Ishikawa (cell line): Measurements from ENCODE around the gene ARHGAP22.

Experiments
- CEBPB ChIP-seq: IDR thresholded peaks from 2 replicates; pipeline ENCODE4 v1.6.1; 2012
- EGR1 ChIP-seq: IDR thresholded peaks from 2 replicates; pipeline ENCODE4 v1.6.1; 2012
- EP300 ChIP-seq: IDR thresholded peaks from 2 replicates; pipeline ENCODE4 v1.6.1; 2012; ENCODE audit warnings: borderline replicate concordance
- NFIC ChIP-seq: IDR thresholded peaks from 2 replicates; pipeline ENCODE4 v1.6.1; 2012
- RAD21 ChIP-seq: IDR thresholded peaks from 2 replicates; pipeline ENCODE4 v1.6.1; 2012; ENCODE audit warnings: low read depth
- TAF1 ChIP-seq: IDR thresholded peaks from 2 replicates; pipeline ENCODE4 v1.6.1; 2012; ENCODE audit warnings: low read depth, mild to moderate bottlenecking
- TF ChIP-seq, protein P1 (sequence below): IDR thresholded peaks from 2 replicates; pipeline ENCODE4 v1.6.1; 2012
- TF ChIP-seq, protein P2 (sequence below): IDR thresholded peaks from 2 replicates; pipeline ENCODE4 v1.6.1; 2012; ENCODE audit warnings: low read depth, mild to moderate bottlenecking
- TF ChIP-seq, protein P3 (sequence below): IDR thresholded peaks from 2 replicates; pipeline ENCODE4 v1.6.1; 2012

DNA sequence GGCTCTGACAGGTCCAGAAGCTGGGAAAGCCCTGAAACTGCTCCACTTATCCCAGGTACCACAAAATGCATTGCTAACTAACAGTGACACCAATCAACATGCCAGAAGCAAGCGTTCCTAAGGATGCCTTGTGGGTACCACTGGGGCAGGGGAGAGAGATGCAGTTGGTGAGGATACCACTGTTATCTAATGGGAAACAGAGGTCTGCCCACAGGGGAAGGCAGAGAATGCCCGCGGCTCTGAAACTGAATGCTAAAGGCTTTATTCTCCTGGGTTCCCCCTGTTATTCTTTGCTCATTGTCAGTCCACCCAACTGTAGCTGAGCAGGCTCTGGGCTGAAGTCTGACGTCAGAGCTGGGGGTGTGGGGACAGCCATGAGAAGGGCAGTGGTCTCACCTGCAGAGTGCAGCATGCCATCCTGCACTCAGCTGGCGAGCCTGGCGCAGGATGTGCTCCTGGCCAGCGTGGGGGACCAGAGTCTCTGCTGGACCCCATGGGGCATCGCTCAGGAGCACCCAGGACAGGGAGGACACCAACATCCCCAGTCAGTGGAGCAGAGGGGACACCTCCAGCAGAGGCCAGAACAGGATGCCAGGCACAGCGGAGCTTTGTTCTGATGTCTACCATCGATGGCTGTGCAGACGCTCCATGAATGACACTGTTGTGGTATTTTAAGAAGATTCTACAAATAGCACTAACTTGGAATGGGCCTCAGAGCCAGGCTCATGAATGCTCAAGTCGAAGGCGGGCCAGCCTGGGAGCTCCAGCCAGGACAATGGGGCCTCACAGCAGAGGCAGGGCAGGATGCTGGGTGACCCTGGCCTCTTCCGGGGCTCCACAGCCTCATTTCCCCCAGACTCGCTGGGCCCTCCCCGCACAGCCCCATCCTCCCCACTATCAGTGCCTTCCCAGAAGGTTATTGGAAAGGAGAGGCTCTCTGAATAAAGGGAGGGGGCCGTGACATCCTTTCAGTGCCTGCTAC, 95.8 kb downstream of the ARHGAP22 start:
- TF ChIP-seq CEBPB = no peak
- TF ChIP-seq, protein P1, sequence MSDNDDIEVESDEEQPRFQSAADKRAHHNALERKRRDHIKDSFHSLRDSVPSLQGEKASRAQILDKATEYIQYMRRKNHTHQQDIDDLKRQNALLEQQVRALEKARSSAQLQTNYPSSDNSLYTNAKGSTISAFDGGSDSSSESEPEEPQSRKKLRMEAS = no peak
- TF ChIP-seq TAF1 = no peak
- no peak for TF ChIP-seq EGR1
- TF ChIP-seq EP300 = no peak
- TF ChIP-seq, protein P2, sequence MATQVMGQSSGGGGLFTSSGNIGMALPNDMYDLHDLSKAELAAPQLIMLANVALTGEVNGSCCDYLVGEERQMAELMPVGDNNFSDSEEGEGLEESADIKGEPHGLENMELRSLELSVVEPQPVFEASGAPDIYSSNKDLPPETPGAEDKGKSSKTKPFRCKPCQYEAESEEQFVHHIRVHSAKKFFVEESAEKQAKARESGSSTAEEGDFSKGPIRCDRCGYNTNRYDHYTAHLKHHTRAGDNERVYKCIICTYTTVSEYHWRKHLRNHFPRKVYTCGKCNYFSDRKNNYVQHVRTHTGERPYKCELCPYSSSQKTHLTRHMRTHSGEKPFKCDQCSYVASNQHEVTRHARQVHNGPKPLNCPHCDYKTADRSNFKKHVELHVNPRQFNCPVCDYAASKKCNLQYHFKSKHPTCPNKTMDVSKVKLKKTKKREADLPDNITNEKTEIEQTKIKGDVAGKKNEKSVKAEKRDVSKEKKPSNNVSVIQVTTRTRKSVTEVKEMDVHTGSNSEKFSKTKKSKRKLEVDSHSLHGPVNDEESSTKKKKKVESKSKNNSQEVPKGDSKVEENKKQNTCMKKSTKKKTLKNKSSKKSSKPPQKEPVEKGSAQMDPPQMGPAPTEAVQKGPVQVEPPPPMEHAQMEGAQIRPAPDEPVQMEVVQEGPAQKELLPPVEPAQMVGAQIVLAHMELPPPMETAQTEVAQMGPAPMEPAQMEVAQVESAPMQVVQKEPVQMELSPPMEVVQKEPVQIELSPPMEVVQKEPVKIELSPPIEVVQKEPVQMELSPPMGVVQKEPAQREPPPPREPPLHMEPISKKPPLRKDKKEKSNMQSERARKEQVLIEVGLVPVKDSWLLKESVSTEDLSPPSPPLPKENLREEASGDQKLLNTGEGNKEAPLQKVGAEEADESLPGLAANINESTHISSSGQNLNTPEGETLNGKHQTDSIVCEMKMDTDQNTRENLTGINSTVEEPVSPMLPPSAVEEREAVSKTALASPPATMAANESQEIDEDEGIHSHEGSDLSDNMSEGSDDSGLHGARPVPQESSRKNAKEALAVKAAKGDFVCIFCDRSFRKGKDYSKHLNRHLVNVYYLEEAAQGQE = no peak
- TF ChIP-seq NFIC = no peak
- TF ChIP-seq, protein P3, sequence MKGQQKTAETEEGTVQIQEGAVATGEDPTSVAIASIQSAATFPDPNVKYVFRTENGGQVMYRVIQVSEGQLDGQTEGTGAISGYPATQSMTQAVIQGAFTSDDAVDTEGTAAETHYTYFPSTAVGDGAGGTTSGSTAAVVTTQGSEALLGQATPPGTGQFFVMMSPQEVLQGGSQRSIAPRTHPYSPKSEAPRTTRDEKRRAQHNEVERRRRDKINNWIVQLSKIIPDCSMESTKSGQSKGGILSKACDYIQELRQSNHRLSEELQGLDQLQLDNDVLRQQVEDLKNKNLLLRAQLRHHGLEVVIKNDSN = no peak
- no peak for TF ChIP-seq RAD21
